ENCODE measurements around the gene NPHP4.

GRCh38 chr1:5840551-5841001, 151.6 kb downstream of the NPHP4 start:
- TF ChIP-seq CTCF (IDR thresholded peaks at IDR 0.05) (no peak), POLR2A (IDR thresholded peaks at IDR 0.05) (no peak)
